ENCODE results near the gene DLGAP1.

DNA sequence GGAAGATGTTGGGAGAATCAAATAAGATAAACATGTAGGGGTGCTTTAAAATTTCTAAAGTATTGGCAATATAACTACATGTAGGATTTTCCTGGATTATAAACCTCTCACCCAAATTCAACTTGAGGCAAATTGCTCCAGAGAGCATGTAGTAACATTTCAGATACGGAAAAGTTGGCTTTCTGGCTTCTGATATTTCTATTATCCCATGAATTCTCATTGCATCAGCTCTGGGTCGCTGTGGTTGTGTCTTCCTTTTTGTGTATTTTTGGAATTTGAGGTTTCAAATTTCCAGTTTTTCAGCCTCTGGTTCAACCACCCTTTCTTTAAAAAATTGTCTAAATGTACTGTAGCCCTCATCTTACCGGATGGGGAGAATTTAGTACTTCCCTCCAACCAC is 972.8 kb downstream of the DLGAP1 start:
- no peak for TF ChIP-seq IRF1 (CRISPR knock-in tag; IDR thresholded peaks at IDR 0.05)
- TF ChIP-seq CTCF (IDR thresholded peaks at IDR 0.05) = no peak
- TF ChIP-seq, protein P1, sequence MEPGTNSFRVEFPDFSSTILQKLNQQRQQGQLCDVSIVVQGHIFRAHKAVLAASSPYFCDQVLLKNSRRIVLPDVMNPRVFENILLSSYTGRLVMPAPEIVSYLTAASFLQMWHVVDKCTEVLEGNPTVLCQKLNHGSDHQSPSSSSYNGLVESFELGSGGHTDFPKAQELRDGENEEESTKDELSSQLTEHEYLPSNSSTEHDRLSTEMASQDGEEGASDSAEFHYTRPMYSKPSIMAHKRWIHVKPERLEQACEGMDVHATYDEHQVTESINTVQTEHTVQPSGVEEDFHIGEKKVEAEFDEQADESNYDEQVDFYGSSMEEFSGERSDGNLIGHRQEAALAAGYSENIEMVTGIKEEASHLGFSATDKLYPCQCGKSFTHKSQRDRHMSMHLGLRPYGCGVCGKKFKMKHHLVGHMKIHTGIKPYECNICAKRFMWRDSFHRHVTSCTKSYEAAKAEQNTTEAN (CRISPR knock-in tag; IDR thresholded peaks at IDR 0.05) = no peak
- no peak for TF ChIP-seq CREM (CRISPR knock-in tag; IDR thresholded peaks at IDR 0.05)
- no peak for TF ChIP-seq USF1 (CRISPR knock-in tag; IDR thresholded peaks at IDR 0.05)
- TF ChIP-seq EMX1 (CRISPR knock-in tag; IDR thresholded peaks at IDR 0.05) = no peak
- no peak for TF ChIP-seq MAX (CRISPR knock-in tag; IDR thresholded peaks at IDR 0.05)
- no peak for TF ChIP-seq SMAD4 (CRISPR knock-in tag; IDR thresholded peaks at IDR 0.05)
- TF ChIP-seq, protein P2, sequence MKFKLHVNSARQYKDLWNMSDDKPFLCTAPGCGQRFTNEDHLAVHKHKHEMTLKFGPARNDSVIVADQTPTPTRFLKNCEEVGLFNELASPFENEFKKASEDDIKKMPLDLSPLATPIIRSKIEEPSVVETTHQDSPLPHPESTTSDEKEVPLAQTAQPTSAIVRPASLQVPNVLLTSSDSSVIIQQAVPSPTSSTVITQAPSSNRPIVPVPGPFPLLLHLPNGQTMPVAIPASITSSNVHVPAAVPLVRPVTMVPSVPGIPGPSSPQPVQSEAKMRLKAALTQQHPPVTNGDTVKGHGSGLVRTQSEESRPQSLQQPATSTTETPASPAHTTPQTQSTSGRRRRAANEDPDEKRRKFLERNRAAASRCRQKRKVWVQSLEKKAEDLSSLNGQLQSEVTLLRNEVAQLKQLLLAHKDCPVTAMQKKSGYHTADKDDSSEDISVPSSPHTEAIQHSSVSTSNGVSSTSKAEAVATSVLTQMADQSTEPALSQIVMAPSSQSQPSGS (CRISPR knock-in tag; IDR thresholded peaks at IDR 0.05; ENCODE audit: borderline replicate concordance, low read depth) = no peak
- no peak for TF ChIP-seq GABPB1 (CRISPR knock-in tag; IDR thresholded peaks at IDR 0.05)

Measured in WTC11 (cell line).